Prostate gland (tissue), 2 donors: ENCODE measurements around the gene HMGA1. TPM values are rescaled to one million over a fixed set of nuclear protein-coding genes. Genes with fewer than 3 reads are reported as not detected.

Experiments used
- DNase-seq: peaks from one replicate; pipeline ENCODE4 v3.0.0-alpha.2; 2019; ENCODE audit warnings: low spot score
- H3K27ac ChIP-seq, 2 donors: fragments of 200-600 bp; sonication (generic); 2 replicates each; pipeline ENCODE4 v1.5.1; 2017 to 2019
- H3K27me3 ChIP-seq: fragments of 200-600 bp; sonication (generic); replicated peaks from 2 replicates; pipeline ENCODE4 v1.5.1; 2019; ENCODE audit not compliant: insufficient read depth
- H3K36me3 ChIP-seq, 2 donors: fragments of 200-600 bp; sonication (generic); 1 replicate in 1 of 2; 2 replicates in 1 of 2; pipeline versions ENCODE4 v1.5.1 to v1.8.1; 2017 to 2019
- H3K4me1 ChIP-seq: fragments of 200-600 bp; sonication (generic); replicated peaks from 2 replicates; pipeline ENCODE4 v1.5.1; 2019
- H3K4me3 ChIP-seq, 2 donors: fragments of 200-600 bp; sonication (generic); 2 replicates each; pipeline ENCODE4 v1.5.1; 2017 to 2019
- H3K9me3 ChIP-seq: fragments of 200-600 bp; sonication (generic); 2 replicates; pipeline ENCODE4 v1.5.1; 2017
- CTCF ChIP-seq, 4 experiments: fragments of 200-600 bp in 2 of 4; fragments of 450-650 bp in 2 of 4; sonication (generic) in 2 of 4; IDR thresholded peaks; 1 replicate in 3 of 4; 2 replicates in 1 of 4; pipeline ENCODE4 v1.5.1; 2016 to 2019; ENCODE audit warnings: antibody characterized with exemption in 4 of 4, mild to moderate bottlenecking in 2 of 4, moderate library complexity in 2 of 4
- POLR2A ChIP-seq: fragments of 450-650 bp; IDR thresholded peaks from one replicate; pipeline ENCODE4 v1.6.1; 2016; ENCODE audit warnings: antibody characterized with exemption, mild to moderate bottlenecking
- POLR2AphosphoS5 ChIP-seq: sonication (generic); formaldehyde crosslinking; IDR thresholded peaks from one replicate; pipeline ENCODE4 v1.6.1; 2017; ENCODE audit warnings: antibody characterized with exemption
- WGBS: methylation state at CpG from one replicate; pipeline ENCODE4 v1.1.5; 2018; 5-methylcytosine and 5-hydroxymethylcytosine counted together
- intact Hi-C: fragments of 100-400 bp; cut with DNase I; formaldehyde crosslinking; loops from one replicate; pipeline ENCODE4 v1.14.2; 2022
- total RNA-seq, 2 donors: library from RNA; depleted of rRNA; stranded (reverse); fragments of >200 nt; gene quantifications; one replicate each; pipeline ENCODE4 v1.1.0, GENCODE V29; 2016

HMGA1 gene, protein sequence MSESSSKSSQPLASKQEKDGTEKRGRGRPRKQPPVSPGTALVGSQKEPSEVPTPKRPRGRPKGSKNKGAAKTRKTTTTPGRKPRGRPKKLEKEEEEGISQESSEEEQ
- 100 to 1,000 TPM in 1 of 2 donors, 10 to 100 TPM in 1; 29.4 to 139 TPM for total RNA-seq

DNA sequence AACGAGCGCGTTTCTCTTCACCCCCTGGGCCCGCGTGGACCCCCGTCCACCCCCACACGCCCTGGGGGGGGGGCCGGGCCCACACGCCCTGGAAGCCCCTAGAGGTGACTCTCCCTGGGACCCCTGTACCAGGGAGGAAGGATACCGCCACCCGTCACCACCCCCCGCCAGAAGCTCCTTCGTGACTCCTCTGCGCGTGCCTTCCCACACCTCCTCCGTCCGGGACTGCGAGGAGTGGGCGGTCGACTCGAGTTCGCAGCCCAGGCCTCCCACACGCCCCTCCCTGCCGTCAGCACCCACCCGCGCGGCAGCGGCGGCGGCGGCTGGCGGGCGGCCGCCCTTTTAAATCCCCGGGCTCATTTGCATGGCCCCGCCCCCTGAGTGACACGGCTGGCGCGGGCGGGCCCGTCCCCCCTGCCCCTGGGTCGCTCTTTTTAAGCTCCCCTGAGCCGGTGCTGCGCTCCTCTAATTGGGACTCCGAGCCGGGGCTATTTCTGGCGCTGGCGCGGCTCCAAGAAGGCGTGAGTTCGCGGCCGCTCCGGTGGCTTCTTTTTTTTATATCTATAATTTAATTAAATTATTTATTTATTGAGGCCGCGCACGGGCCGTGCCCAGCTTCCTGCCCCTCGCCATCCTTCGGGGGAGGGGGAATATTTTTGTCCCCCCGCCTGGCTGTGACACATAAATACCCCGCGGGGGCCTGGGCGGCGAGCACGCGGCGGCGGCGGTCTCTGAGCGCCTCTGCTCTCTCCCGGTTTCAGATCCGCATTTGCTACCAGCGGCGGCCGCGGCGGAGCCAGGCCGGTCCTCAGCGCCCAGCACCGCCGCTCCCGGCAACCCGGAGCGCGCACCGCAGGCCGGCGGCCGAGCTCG is at the start of gene HMGA1:
Gene HMGA1, plus strand, starts transcription at position 431 of the 873 bp plus-strand sequence. CDS start 3,908 bp downstream, outside the sequence.
- TF ChIP-seq POLR2AphosphoS5, result peak; percentile 74
- TF ChIP-seq POLR2A, result peak; percentile 98
- TF ChIP-seq CTCF (IDR thresholded peaks at IDR 0.05), result peak in 1 of 4 experiments; percentile 22
- H3K27ac ChIP-seq, result peak within 1 kb of the TSS; percentile 87 to 91
- peaks cover 0 to 6% of the 10 kb centered on the region in 2 donors for H3K36me3 ChIP-seq
- peak within 1 kb of the TSS; percentile 50 to 72 for H3K4me3 ChIP-seq
- no peaks in the 10 kb centered on the region for H3K9me3 ChIP-seq
- no peaks in the 10 kb centered on the region for H3K4me1 ChIP-seq
- no peaks in the 10 kb centered on the region for H3K27me3 ChIP-seq
- DNase-seq, result peak; percentile 88
- 2% methylated on average over 89 of the region's 91 CpGs for WGBS
- intact Hi-C loops, result no loop called here

GRCh38 chr6:34189806-34190503 is 46.7 kb upstream of the HMGA1 start:
- no peaks in the 10 kb centered on the region for H3K27me3 ChIP-seq
- no peak overlapping the region for H3K4me3 ChIP-seq
- 91% methylated on average over 12 of the region's 12 CpGs for WGBS
- no peaks in the 10 kb centered on the region for H3K36me3 ChIP-seq
- H3K27ac ChIP-seq, result no peak overlapping the region
- H3K4me1 ChIP-seq, result no peaks in the 10 kb centered on the region
- no peak for DNase-seq
- intact Hi-C loops, result no loop called here
- TF ChIP-seq CTCF (IDR thresholded peaks at IDR 0.05), result no peak
- TF ChIP-seq POLR2AphosphoS5, result no peak
- no peak for TF ChIP-seq POLR2A
- no peaks in the 10 kb centered on the region for H3K9me3 ChIP-seq

DNA sequence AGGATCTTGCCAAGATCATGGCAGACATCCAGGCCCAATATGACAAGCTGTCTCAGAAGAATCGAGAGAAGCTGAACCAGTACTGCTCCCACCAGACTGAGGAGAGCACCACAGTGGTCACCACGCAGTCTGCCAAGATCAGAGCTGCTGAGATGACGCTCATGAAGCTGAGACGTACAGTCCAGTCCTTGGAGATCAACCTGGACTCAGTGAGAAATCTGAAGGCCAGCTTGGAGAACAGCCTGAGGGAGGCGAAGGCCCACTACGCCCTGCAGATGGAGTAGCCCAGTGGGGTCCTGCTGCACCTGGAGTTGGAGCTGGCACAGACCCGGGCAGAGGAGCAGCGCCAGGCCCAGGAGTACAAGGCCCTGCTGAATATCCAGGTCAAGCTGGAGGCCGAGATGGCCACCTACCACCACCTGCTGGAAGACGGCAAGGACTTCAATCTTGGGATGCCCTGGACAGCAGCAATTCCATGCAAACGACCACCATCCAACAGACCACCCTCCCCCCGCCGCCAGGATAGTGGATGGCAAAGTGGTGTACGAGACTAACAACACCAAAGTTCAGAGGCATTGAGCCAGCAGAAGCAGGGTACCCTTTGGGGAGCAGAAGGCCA is 46.1 kb upstream of the HMGA1 start:
- no peak overlapping the region for H3K4me3 ChIP-seq
- WGBS, result 80% methylated on average over 14 of the region's 14 CpGs
- no peak for TF ChIP-seq POLR2AphosphoS5
- TF ChIP-seq CTCF (IDR thresholded peaks at IDR 0.05), result peak in 1 of 4 experiments; percentile 20
- no peaks in the 10 kb centered on the region for H3K4me1 ChIP-seq
- no peaks in the 10 kb centered on the region for H3K36me3 ChIP-seq
- no peak overlapping the region for H3K27ac ChIP-seq
- H3K27me3 ChIP-seq, result no peaks in the 10 kb centered on the region
- DNase-seq, result no peak
- no peaks in the 10 kb centered on the region for H3K9me3 ChIP-seq
- intact Hi-C loops, result no loop called here

GRCh38 chr6:34194772-34195171 is 41.9 kb upstream of the HMGA1 start:
- Histone ChIP-seq H3K36me3 (no peaks in the 10 kb centered on the region), H3K4me1 (no peaks in the 10 kb centered on the region), H3K4me3 (no peak overlapping the region), H3K9me3 (no peaks in the 10 kb centered on the region), H3K27me3 (no peaks in the 10 kb centered on the region), H3K27ac (no peak overlapping the region)
- no peak for TF ChIP-seq POLR2A
- no peak for TF ChIP-seq POLR2AphosphoS5
- TF ChIP-seq CTCF (IDR thresholded peaks at IDR 0.05), result no peak
- 91% methylated on average over 3 of the region's 3 CpGs for WGBS
- DNase-seq, result no peak
- intact Hi-C loops, result loop anchor here (5.0 kb wide), 1 partner anchor 413 kb away; no protein-coding TSS in a partner anchor
